GM12872 (cell line): ENCODE data around the gene CPSF6.

Source experiments
- TF ChIP-seq, protein P1 (sequence below): IDR thresholded peaks from 3 replicates; pipeline ENCODE4 v1.5.1; 2011; ENCODE audit warnings: low read depth, mild to moderate bottlenecking, low read length, moderate library complexity; ENCODE audit not compliant: insufficient read depth

The CPSF6 gene

GRCh38 chr12:69231479-69231878, 7.9 kb upstream of the CPSF6 start:
- TF ChIP-seq, protein P1, sequence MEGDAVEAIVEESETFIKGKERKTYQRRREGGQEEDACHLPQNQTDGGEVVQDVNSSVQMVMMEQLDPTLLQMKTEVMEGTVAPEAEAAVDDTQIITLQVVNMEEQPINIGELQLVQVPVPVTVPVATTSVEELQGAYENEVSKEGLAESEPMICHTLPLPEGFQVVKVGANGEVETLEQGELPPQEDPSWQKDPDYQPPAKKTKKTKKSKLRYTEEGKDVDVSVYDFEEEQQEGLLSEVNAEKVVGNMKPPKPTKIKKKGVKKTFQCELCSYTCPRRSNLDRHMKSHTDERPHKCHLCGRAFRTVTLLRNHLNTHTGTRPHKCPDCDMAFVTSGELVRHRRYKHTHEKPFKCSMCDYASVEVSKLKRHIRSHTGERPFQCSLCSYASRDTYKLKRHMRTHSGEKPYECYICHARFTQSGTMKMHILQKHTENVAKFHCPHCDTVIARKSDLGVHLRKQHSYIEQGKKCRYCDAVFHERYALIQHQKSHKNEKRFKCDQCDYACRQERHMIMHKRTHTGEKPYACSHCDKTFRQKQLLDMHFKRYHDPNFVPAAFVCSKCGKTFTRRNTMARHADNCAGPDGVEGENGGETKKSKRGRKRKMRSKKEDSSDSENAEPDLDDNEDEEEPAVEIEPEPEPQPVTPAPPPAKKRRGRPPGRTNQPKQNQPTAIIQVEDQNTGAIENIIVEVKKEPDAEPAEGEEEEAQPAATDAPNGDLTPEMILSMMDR: no peak

DNA sequence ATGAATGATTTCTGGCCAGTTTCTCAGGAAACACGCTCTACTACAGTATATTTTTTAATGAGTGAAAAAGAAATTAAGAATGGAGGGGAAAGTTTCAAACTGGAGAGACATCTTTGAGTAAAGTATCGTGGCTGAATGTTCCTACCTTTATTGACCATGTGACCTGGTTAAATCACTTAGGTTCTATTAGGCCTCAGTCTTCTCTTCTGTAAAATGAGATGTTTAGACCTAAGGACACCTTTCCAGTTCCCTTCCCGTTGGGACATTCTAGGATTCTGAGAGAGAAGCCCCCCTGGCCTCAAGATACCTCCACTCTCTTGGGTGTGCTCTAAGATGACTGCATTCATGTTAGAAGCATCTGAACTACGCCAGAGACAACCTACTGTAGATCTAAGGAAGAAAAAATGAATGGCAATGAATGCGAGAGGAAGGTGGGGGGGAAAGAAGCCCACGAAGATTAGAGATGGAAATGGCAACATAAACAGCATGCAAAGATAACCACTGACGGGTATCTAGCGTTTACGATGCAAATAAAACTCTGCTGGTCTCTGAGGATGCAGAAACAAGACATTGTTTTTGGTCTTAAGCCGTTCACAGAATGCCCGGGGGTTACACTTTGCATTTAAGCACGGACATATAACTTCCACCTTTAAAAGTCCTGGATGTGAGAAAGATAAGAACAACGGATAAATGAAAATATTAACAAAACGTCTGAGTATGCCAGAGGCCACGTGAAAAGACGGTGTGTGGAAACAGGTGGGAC, 599 bp upstream of the CPSF6 start:
- TF ChIP-seq, protein P1: no peak

- TF ChIP-seq, protein P1: no peak
Observed at GRCh38 chr12:69239922-69240630, 707 bp downstream of the CPSF6 start.

- TF ChIP-seq, protein P1: no peak
Observed at GRCh38 chr12:69240631-69240995, 1.2 kb downstream of the CPSF6 start.

DNA sequence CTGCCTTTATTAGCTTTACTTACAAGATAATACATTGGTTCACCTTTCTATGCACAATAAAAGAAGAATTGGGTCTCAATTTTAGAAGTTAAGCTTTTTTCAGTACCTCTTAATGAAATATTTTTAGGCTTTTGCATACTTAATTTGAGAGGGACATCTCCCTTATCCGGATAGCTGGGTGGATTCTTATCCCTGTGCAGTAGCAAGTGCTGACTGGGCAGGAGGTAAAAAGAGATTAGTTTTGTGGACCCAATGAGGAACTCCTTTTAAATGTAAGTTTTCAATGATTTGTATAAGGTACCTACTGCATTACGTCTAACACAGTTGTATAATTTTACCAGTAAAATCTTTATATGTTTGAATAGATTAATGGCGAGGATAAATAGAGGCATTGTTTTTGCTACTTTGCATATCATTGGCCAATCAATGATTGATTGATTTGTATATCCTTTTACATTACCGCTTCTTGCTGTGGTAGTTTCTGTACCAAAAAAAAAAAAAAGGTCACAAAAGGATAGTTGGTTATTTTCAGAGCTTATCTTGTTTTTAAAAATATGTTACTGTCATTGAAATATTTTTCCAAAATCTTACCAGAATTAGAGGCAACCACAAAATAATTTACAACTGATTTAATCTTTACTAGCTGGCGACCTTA, 2.2 kb downstream of the CPSF6 start:
- TF ChIP-seq, protein P1: no peak

DNA sequence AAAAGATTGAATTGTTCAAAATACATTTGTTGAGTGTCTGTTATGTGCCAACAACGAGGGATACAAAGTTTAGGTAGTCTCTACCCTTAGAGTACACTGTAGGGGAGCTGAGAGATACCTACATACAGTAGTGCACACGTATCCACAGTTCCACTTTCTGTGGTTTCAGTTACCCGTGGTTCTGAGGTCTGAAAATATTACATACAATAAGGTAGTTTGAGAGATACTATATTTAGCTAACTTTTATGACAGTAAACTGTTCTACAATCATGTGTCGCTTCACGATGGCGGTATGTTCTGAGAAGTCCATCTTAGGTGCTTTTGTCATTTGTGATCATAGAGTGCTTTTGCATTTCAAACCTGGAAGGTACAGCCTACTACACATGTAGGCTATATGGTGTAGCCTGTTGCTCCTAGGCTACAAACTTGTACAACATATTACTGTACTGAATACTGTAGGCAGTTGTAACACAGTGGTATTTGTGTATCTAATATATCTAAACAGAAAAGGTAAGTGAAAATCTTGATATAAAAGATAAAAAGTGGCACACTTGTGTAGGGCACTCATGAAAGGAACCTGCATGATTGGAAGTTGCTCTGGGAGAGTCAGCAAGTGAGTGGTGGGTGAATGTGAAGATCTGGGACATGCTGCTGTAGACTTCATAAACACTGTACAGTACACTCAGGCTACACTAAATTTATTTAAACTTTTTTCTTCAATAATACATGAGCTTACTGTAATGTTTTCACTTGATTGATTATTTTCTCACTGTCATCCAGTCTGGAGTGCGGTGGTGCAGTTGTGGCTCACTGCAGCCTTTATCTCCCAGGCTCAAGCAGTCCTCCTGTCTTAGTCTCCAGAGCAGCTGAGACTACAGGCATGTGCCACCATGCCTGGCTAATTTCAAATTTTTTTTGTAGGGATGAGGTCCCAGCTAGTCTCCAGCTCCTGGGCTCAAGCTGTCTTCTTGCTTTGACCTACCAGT, 4.0 kb downstream of the CPSF6 start:
- TF ChIP-seq, protein P1: no peak
